ENCODE data around the gene EXOC7.
A peak's percentile ranks its signal among the peaks of the same experiment; 100 is the strongest.

DNA sequence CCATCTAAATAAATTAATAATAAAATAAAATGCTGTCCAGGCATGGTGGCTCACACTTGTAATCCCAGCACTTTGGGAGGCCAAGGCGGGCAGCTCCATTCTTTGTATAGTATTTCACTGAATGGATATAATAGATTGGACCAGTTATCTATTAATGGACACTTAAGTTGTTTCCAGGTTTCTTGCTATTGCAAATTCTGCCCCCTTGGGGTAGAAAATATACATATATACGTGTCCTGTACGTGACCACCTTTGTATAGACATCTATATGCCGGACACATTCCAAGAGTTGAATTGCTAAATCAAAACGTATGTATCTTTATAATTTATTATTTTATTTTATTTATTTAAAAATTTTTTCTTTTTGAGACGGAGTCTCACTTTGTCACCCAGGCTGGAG, 3.9 kb upstream of the EXOC7 start:
- TF ChIP-seq, protein P1, sequence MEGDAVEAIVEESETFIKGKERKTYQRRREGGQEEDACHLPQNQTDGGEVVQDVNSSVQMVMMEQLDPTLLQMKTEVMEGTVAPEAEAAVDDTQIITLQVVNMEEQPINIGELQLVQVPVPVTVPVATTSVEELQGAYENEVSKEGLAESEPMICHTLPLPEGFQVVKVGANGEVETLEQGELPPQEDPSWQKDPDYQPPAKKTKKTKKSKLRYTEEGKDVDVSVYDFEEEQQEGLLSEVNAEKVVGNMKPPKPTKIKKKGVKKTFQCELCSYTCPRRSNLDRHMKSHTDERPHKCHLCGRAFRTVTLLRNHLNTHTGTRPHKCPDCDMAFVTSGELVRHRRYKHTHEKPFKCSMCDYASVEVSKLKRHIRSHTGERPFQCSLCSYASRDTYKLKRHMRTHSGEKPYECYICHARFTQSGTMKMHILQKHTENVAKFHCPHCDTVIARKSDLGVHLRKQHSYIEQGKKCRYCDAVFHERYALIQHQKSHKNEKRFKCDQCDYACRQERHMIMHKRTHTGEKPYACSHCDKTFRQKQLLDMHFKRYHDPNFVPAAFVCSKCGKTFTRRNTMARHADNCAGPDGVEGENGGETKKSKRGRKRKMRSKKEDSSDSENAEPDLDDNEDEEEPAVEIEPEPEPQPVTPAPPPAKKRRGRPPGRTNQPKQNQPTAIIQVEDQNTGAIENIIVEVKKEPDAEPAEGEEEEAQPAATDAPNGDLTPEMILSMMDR (IDR thresholded peaks at IDR 0.05 in 8 of 11, conservative IDR thresholded peaks at IDR 0.05 in 3 of 11) = peak in 4 of 11 experiments; percentile 12 to 28 (median 16)
- TF ChIP-seq POLR2A (IDR thresholded peaks at IDR 0.05) (no peak), POLR2AphosphoS5 (IDR thresholded peaks at IDR 0.05) (no peak)
